ENCODE data around the gene ADPGK.
"Not testable (repeated sequence)": the region's sequence is repeated elsewhere in the genome, so short reads cannot be mapped to it uniquely, and the experiment has no call there.

The ADPGK gene

GRCh38 chr15:72749700-72750099 is 33.9 kb downstream of the ADPGK start:
- Histone ChIP-seq H3K79me2 (ENCODE audit: control insufficient read depth, insufficient read depth, low read length, unreplicated experiment) (no peaks in the 10 kb centered on the region), H3K27ac (ENCODE audit: low read depth, low read length) (no peak overlapping the region), H3K27me3 (ENCODE audit: insufficient read depth, low read length) (no peaks in the 10 kb centered on the region), H3K36me3 (ENCODE audit: insufficient read depth, low read length) (peaks cover 19% of the 10 kb centered on the region), H3K4me1 (ENCODE audit: control insufficient read depth, insufficient read depth, low read length, unreplicated experiment) (no peaks in the 10 kb centered on the region), H2AFZ (ENCODE audit: low read length, unreplicated experiment) (no peak overlapping the region), H3K4me3 (ENCODE audit: low read depth, low read length) (no peak overlapping the region)

GRCh38 chr15:72740219-72740618 is 43.3 kb downstream of the ADPGK start:
- no peaks in the 10 kb centered on the region for H3K79me2 ChIP-seq (ENCODE audit: control insufficient read depth, insufficient read depth, low read length, unreplicated experiment)
- no peak overlapping the region for H2AFZ ChIP-seq (ENCODE audit: low read length, unreplicated experiment)
- H3K27ac ChIP-seq (ENCODE audit: low read depth, low read length) = no peak overlapping the region
- H3K4me1 ChIP-seq (ENCODE audit: control insufficient read depth, insufficient read depth, low read length, unreplicated experiment) = no peaks in the 10 kb centered on the region
- H3K27me3 ChIP-seq (ENCODE audit: insufficient read depth, low read length) = no peaks in the 10 kb centered on the region
- H3K4me3 ChIP-seq (ENCODE audit: low read depth, low read length) = no peak overlapping the region
- H3K36me3 ChIP-seq (ENCODE audit: insufficient read depth, low read length) = peaks cover 16% of the 10 kb centered on the region

- H3K36me3 ChIP-seq (ENCODE audit: insufficient read depth, low read length) = peaks cover 16% of the 10 kb centered on the region
- no peak overlapping the region for H2AFZ ChIP-seq (ENCODE audit: low read length, unreplicated experiment)
- no peaks in the 10 kb centered on the region for H3K27me3 ChIP-seq (ENCODE audit: insufficient read depth, low read length)
- no peaks in the 10 kb centered on the region for H3K4me1 ChIP-seq (ENCODE audit: control insufficient read depth, insufficient read depth, low read length, unreplicated experiment)
- H3K79me2 ChIP-seq (ENCODE audit: control insufficient read depth, insufficient read depth, low read length, unreplicated experiment) = no peaks in the 10 kb centered on the region
- H3K27ac ChIP-seq (ENCODE audit: low read depth, low read length) = no peak overlapping the region
- no peak overlapping the region for H3K4me3 ChIP-seq (ENCODE audit: low read depth, low read length)
Observed at GRCh38 chr15:72737723-72738122, 45.8 kb downstream of the ADPGK start.

GRCh38 chr15:72737061-72737460 is 46.5 kb downstream of the ADPGK start:
- Histone ChIP-seq H3K27me3 (ENCODE audit: insufficient read depth, low read length) (no peaks in the 10 kb centered on the region), H3K79me2 (ENCODE audit: control insufficient read depth, insufficient read depth, low read length, unreplicated experiment) (no peaks in the 10 kb centered on the region), H3K4me1 (ENCODE audit: control insufficient read depth, insufficient read depth, low read length, unreplicated experiment) (no peaks in the 10 kb centered on the region), H3K4me3 (ENCODE audit: low read depth, low read length) (no peak overlapping the region), H3K27ac (ENCODE audit: low read depth, low read length) (no peak overlapping the region), H3K36me3 (ENCODE audit: insufficient read depth, low read length) (peaks cover 16% of the 10 kb centered on the region), H2AFZ (ENCODE audit: low read length, unreplicated experiment) (no peak overlapping the region)

- no peaks in the 10 kb centered on the region for H3K27me3 ChIP-seq (ENCODE audit: insufficient read depth, low read length)
- H3K27ac ChIP-seq (ENCODE audit: low read depth, low read length) = no peak overlapping the region
- no peak overlapping the region for H2AFZ ChIP-seq (ENCODE audit: low read length, unreplicated experiment)
- peaks cover 16% of the 10 kb centered on the region for H3K36me3 ChIP-seq (ENCODE audit: insufficient read depth, low read length)
- H3K4me3 ChIP-seq (ENCODE audit: low read depth, low read length) = no peak overlapping the region
- no peaks in the 10 kb centered on the region for H3K79me2 ChIP-seq (ENCODE audit: control insufficient read depth, insufficient read depth, low read length, unreplicated experiment)
- H3K4me1 ChIP-seq (ENCODE audit: control insufficient read depth, insufficient read depth, low read length, unreplicated experiment) = no peaks in the 10 kb centered on the region
Observed at GRCh38 chr15:72735111-72735510, 48.4 kb downstream of the ADPGK start.

GRCh38 chr15:72733941-72734738 is 49.4 kb downstream of the ADPGK start:
- Histone ChIP-seq H3K36me3 (ENCODE audit: insufficient read depth, low read length) (peaks cover 12% of the 10 kb centered on the region; the same call in 1 of the 2 replicates), H3K4me3 (ENCODE audit: low read depth, low read length) (no peak overlapping the region), H3K4me1 (ENCODE audit: control insufficient read depth, insufficient read depth, low read length, unreplicated experiment) (no peaks in the 10 kb centered on the region), H3K27ac (ENCODE audit: low read depth, low read length) (no peak overlapping the region), H3K79me2 (ENCODE audit: control insufficient read depth, insufficient read depth, low read length, unreplicated experiment) (no peaks in the 10 kb centered on the region), H3K27me3 (ENCODE audit: insufficient read depth, low read length) (no peaks in the 10 kb centered on the region), H2AFZ (ENCODE audit: low read length, unreplicated experiment) (no peak overlapping the region)

GRCh38 chr15:72732516-72732915 is 51.0 kb downstream of the ADPGK start:
- Histone ChIP-seq H3K79me2 (ENCODE audit: control insufficient read depth, insufficient read depth, low read length, unreplicated experiment) (no peaks in the 10 kb centered on the region), H2AFZ (ENCODE audit: low read length, unreplicated experiment) (no peak overlapping the region), H3K27me3 (ENCODE audit: insufficient read depth, low read length) (no peaks in the 10 kb centered on the region), H3K4me1 (ENCODE audit: control insufficient read depth, insufficient read depth, low read length, unreplicated experiment) (no peaks in the 10 kb centered on the region), H3K4me3 (ENCODE audit: low read depth, low read length) (no peak overlapping the region), H3K27ac (ENCODE audit: low read depth, low read length) (no peak overlapping the region), H3K36me3 (ENCODE audit: insufficient read depth, low read length) (peaks cover 6% of the 10 kb centered on the region; the same call in 1 of the 2 replicates)

GRCh38 chr15:72732086-72732485 is 51.5 kb downstream of the ADPGK start:
- Histone ChIP-seq H3K36me3 (ENCODE audit: insufficient read depth, low read length) (peaks cover 4% of the 10 kb centered on the region; the same call in 1 of the 2 replicates), H2AFZ (ENCODE audit: low read length, unreplicated experiment) (no peak overlapping the region), H3K4me3 (ENCODE audit: low read depth, low read length) (no peak overlapping the region), H3K4me1 (ENCODE audit: control insufficient read depth, insufficient read depth, low read length, unreplicated experiment) (no peaks in the 10 kb centered on the region), H3K79me2 (ENCODE audit: control insufficient read depth, insufficient read depth, low read length, unreplicated experiment) (no peaks in the 10 kb centered on the region), H3K27ac (ENCODE audit: low read depth, low read length) (no peak overlapping the region), H3K27me3 (ENCODE audit: insufficient read depth, low read length) (no peaks in the 10 kb centered on the region)

GRCh38 chr15:72728821-72729220 is 54.7 kb downstream of the ADPGK start:
- Histone ChIP-seq H3K27me3 (ENCODE audit: insufficient read depth, low read length) (no peaks in the 10 kb centered on the region), H3K4me1 (ENCODE audit: control insufficient read depth, insufficient read depth, low read length, unreplicated experiment) (no peaks in the 10 kb centered on the region), H3K27ac (ENCODE audit: low read depth, low read length) (no peak overlapping the region), H2AFZ (ENCODE audit: low read length, unreplicated experiment) (no peak overlapping the region), H3K36me3 (ENCODE audit: insufficient read depth, low read length) (no peaks in the 10 kb centered on the region), H3K79me2 (ENCODE audit: control insufficient read depth, insufficient read depth, low read length, unreplicated experiment) (no peaks in the 10 kb centered on the region), H3K4me3 (ENCODE audit: low read depth, low read length) (no peak overlapping the region)

GRCh38 chr15:72728249-72728648 is 55.3 kb downstream of the ADPGK start:
- not testable (repeated sequence) for H3K27me3 ChIP-seq (ENCODE audit: insufficient read depth, low read length); H3K27ac ChIP-seq (ENCODE audit: low read depth, low read length); H3K79me2 ChIP-seq (ENCODE audit: control insufficient read depth, insufficient read depth, low read length, unreplicated experiment); H3K4me1 ChIP-seq (ENCODE audit: control insufficient read depth, insufficient read depth, low read length, unreplicated experiment); H3K36me3 ChIP-seq (ENCODE audit: insufficient read depth, low read length); H2AFZ ChIP-seq (ENCODE audit: low read length, unreplicated experiment); H3K4me3 ChIP-seq (ENCODE audit: low read depth, low read length)

GRCh38 chr15:72727154-72727553 is 56.4 kb downstream of the ADPGK start:
- H3K4me3 ChIP-seq (ENCODE audit: low read depth, low read length) = no peak overlapping the region
- H3K27me3 ChIP-seq (ENCODE audit: insufficient read depth, low read length) = no peaks in the 10 kb centered on the region
- no peak overlapping the region for H3K27ac ChIP-seq (ENCODE audit: low read depth, low read length)
- H3K4me1 ChIP-seq (ENCODE audit: control insufficient read depth, insufficient read depth, low read length, unreplicated experiment) = no peaks in the 10 kb centered on the region
- H3K36me3 ChIP-seq (ENCODE audit: insufficient read depth, low read length) = no peaks in the 10 kb centered on the region
- no peak overlapping the region for H2AFZ ChIP-seq (ENCODE audit: low read length, unreplicated experiment)
- no peaks in the 10 kb centered on the region for H3K79me2 ChIP-seq (ENCODE audit: control insufficient read depth, insufficient read depth, low read length, unreplicated experiment)
